ENCODE data around the gene VPS13D. TPM values are rescaled to one million over a fixed set of nuclear protein-coding genes. Genes with fewer than 3 reads are reported as not detected.

VPS13D gene
- total and polyA plus RNA-seq, 2 of the 4 experiments (the other 2 are of a cell fraction): 9.0 to 16.3 TPM

GRCh38 chr1:12375133-12375829 lies 145.5 kb downstream of the VPS13D start:
- Histone ChIP-seq H3K27ac (ENCODE audit: insufficient read depth, low read length) (no peak overlapping the region), H3K14ac (replicated peaks; ENCODE audit: low read depth, low read length) (no peak overlapping the region), H4K91ac (ENCODE audit: insufficient read depth, low read depth, low read length) (no peak overlapping the region), H3K4me3 (ENCODE audit: insufficient read depth, low read depth, low read length) (no peak overlapping the region), H2AFZ (replicated peaks; ENCODE audit: low read length, poor library complexity) (no peak overlapping the region), H2AK9ac (replicated peaks; ENCODE audit: low read depth, low read length, poor library complexity) (no peak overlapping the region), H3K36me3 (ENCODE audit: control insufficient read depth, insufficient read depth, low read length) (peaks cover 17% of the 10 kb centered on the region), H3K56ac (ENCODE audit: extremely low read depth, insufficient read depth, low read length) (no peak overlapping the region), H3K23ac (ENCODE audit: low read depth, low read length) (no peak overlapping the region), H4K5ac (ENCODE audit: low read depth, low read length) (no peak overlapping the region), H4K8ac (ENCODE audit: low read depth in 2 of 2, low read length in 2 of 2) (no peak overlapping the region), H3K4me2 (ENCODE audit: low read depth, low read length) (no peak overlapping the region), H4K20me1 (ENCODE audit: insufficient read depth, low read length) (no peaks in the 10 kb centered on the region), H3K9me3 (ENCODE audit: control insufficient read depth, insufficient read depth, low read length) (no peaks in the 10 kb centered on the region), H2BK20ac (ENCODE audit: low read depth, low read length) (no peak overlapping the region), H3K27me3 (ENCODE audit: control insufficient read depth, insufficient read depth, low read length) (no peaks in the 10 kb centered on the region), H2BK15ac (ENCODE audit: low read depth, low read length) (no peak overlapping the region), H3K4ac (ENCODE audit: low read depth, low read length) (no peak overlapping the region), H3K79me1 (ENCODE audit: low read depth in 1 of 2, low read length in 2 of 2) (0 out of 4 replicates have a peak, but pooled peaks cover 0 to 3% of the 10 kb centered on the region in 2 experiments), H3K9ac (ENCODE audit: low read depth, low read length) (no peak overlapping the region), H3K18ac (ENCODE audit: low read depth, low read length) (no peak overlapping the region), H2BK5ac (ENCODE audit: low read depth, low read length, poor library complexity, severe bottlenecking) (no peak overlapping the region), H3K4me1 (ENCODE audit: control insufficient read depth, insufficient read depth, low read length) (no peaks in the 10 kb centered on the region; the same call in 1 of the 2 replicates), H3K9me1 (ENCODE audit: insufficient read depth, low read length) (no peaks in the 10 kb centered on the region; the same call in 1 of the 2 replicates), H2AK5ac (ENCODE audit: low read depth, low read length) (no peak overlapping the region), H2BK120ac (ENCODE audit: low read depth, low read length) (no peak overlapping the region)
- ATAC-seq (ENCODE audit: low read depth) (no peak), DNase-seq (no peak)
- dilution Hi-C loops (cut with HindIII; ENCODE audit: low sequenced_read_pairs, unreplicated experiment) (no loop called here), intact Hi-C loops (cut with micrococcal nuclease) (no loop called here), in situ Hi-C loops (cut with MboI; ENCODE audit: low sequenced_read_pairs) (no loop called here)
- ChIA-PET CTCF (no interaction called here), POLR2A (ENCODE audit: unreplicated experiment) (no interaction called here)
- TF ChIP-seq CEBPB (IDR thresholded peaks at IDR 0.05; ENCODE audit: low read depth, low read length) (no peak), RFX5 (IDR thresholded peaks at IDR 0.05; ENCODE audit: low read depth, low read length) (no peak), RCOR1 (IDR thresholded peaks at IDR 0.05; ENCODE audit: insufficient replicate concordance, low read length) (no peak), SMC3 (IDR thresholded peaks at IDR 0.05; ENCODE audit: low read depth, low read length) (no peak), BHLHE40 (IDR thresholded peaks at IDR 0.05; ENCODE audit: low read depth, low read length) (no peak), MAFK (IDR thresholded peaks at IDR 0.05; ENCODE audit: low read depth, low read length) (no peak), MAZ (IDR thresholded peaks at IDR 0.05; ENCODE audit: borderline replicate concordance, low read depth, low read length) (no peak), POLR2A (IDR thresholded peaks at IDR 0.05; ENCODE audit: low read depth, low read length) (no peak), NFE2L2 (IDR thresholded peaks at IDR 0.05; ENCODE audit: low read depth, low read length) (no peak), CHD1 (IDR thresholded peaks at IDR 0.05; ENCODE audit: low read depth, low read length) (no peak)
- TF ChIP-seq, protein P1, sequence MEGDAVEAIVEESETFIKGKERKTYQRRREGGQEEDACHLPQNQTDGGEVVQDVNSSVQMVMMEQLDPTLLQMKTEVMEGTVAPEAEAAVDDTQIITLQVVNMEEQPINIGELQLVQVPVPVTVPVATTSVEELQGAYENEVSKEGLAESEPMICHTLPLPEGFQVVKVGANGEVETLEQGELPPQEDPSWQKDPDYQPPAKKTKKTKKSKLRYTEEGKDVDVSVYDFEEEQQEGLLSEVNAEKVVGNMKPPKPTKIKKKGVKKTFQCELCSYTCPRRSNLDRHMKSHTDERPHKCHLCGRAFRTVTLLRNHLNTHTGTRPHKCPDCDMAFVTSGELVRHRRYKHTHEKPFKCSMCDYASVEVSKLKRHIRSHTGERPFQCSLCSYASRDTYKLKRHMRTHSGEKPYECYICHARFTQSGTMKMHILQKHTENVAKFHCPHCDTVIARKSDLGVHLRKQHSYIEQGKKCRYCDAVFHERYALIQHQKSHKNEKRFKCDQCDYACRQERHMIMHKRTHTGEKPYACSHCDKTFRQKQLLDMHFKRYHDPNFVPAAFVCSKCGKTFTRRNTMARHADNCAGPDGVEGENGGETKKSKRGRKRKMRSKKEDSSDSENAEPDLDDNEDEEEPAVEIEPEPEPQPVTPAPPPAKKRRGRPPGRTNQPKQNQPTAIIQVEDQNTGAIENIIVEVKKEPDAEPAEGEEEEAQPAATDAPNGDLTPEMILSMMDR (conservative IDR thresholded peaks at IDR 0.05; ENCODE audit: low read depth, low read length): no peak
- TF ChIP-seq, protein P2, sequence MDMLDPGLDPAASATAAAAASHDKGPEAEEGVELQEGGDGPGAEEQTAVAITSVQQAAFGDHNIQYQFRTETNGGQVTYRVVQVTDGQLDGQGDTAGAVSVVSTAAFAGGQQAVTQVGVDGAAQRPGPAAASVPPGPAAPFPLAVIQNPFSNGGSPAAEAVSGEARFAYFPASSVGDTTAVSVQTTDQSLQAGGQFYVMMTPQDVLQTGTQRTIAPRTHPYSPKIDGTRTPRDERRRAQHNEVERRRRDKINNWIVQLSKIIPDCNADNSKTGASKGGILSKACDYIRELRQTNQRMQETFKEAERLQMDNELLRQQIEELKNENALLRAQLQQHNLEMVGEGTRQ (IDR thresholded peaks at IDR 0.05; ENCODE audit: low read depth, low read length): no peak
- no TSS peak for BruUV-seq (replicated peaks)
- 85% methylated on average over 3 of the region's 4 CpGs; no CpG with 5 or more reads in 1 of the 2 experiments for WGBS, 2 experiments (ENCODE audit: extremely low coverage in 2 of 2, insufficient read length in 1 of 2)
